RWPE1 (cell line): ENCODE measurements around the gene TINCR.

Experiments used
- CTCF ChIA-PET: fragments of 350-600 bp; sonication (Branson Sonifier 250); formaldehyde crosslinking; extraction: SDS; loops from one replicate; lab custom pipeline; 2021; lab: Yijun Ruan, JAX
- POLR2A ChIA-PET: fragments of 400-600 bp; formaldehyde crosslinking; extraction: SDS; loops from one replicate; lab custom pipeline; 2020; ENCODE audit warnings: antibody characterized with exemption; ENCODE audit not compliant: low non-redundant PET; lab: Yijun Ruan, JAX
- DNase-seq: peaks from one replicate; pipeline ENCODE4 v3.0.0; 2012; ENCODE audit warnings: low spot score
- H3K27ac ChIP-seq: fragments of 450-650 bp; 2 replicates; pipeline ENCODE4 v1.5.1; 2017
- TF ChIP-seq, protein P1 (sequence below): fragments of 450-650 bp; conservative IDR thresholded peaks from 2 replicates; pipeline ENCODE4 v1.5.1; 2017; ENCODE audit warnings: low read depth, mild to moderate bottlenecking

TINCR gene

DNA sequence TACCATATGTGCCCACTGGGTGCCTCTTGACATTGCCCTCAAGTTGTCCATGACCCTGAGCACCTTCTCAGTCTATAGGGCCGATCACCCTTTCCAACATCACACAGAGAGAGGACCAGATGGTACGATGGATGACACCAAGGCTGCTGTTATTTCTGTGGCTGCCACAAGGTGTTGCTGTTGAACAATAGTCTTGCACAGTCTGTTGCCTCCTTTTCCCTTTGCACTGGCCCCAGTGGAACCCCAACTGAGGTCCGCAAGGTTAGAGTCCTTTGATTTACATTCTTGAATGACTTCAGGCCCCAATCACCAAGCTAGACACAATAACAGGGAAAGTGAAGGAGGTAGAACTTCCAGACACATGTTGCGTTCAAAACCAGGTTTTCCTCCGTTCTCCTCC is 52.0 kb downstream of the TINCR start:
- TF ChIP-seq, protein P1, sequence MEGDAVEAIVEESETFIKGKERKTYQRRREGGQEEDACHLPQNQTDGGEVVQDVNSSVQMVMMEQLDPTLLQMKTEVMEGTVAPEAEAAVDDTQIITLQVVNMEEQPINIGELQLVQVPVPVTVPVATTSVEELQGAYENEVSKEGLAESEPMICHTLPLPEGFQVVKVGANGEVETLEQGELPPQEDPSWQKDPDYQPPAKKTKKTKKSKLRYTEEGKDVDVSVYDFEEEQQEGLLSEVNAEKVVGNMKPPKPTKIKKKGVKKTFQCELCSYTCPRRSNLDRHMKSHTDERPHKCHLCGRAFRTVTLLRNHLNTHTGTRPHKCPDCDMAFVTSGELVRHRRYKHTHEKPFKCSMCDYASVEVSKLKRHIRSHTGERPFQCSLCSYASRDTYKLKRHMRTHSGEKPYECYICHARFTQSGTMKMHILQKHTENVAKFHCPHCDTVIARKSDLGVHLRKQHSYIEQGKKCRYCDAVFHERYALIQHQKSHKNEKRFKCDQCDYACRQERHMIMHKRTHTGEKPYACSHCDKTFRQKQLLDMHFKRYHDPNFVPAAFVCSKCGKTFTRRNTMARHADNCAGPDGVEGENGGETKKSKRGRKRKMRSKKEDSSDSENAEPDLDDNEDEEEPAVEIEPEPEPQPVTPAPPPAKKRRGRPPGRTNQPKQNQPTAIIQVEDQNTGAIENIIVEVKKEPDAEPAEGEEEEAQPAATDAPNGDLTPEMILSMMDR, result no peak
- ChIA-PET CTCF (no interaction called here), POLR2A (no interaction called here)
- no peak for DNase-seq
- no peak overlapping the region for H3K27ac ChIP-seq

DNA sequence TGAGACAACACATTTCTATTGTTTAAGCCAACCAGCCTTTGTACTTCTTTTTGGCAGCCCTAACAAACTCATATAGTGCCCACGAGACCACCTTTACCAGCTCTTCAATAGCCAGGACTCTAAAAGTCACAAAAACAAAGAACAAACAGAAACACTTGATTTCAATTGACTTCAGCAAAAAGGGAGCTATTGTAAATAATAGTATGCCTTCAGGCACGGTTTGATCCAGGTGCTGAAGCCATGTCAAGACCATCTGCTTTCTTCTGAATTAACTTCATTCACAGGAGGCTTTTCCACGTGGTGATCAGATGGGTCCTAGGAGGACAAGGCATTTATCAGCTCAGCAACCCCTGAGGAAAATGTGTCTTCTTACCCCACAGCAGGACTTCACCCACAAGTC is 53.8 kb downstream of the TINCR start:
- ChIA-PET CTCF (interaction anchor here (0.7 kb wide), 1 partner anchor 10 kb away, joined by 3 read pairs; no protein-coding TSS in a partner anchor), POLR2A (no interaction called here)
- no peak for DNase-seq
- no peak overlapping the region for H3K27ac ChIP-seq
- TF ChIP-seq, protein P1, result no peak

DNA sequence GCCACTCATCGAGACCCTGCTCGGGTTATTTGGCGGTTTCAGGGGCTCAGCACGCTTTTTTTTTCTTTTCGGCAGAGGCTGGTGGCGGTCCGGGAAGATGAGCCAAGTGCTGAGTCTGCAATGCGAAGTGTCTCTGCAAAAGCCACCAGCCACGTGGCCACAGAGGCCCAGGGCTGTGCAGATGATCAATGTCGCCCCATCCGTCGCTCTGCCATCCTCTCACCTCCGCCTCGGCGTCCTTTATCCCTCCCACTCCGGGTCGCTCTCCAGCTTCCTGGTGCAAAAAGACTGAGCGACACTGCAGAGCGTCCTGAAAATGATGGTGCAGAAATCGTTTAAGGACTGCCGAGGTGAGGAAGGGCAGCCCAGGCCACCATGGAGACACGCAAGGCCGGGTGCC is 55.0 kb downstream of the TINCR start:
- POLR2A ChIA-PET, result no interaction called here
- CTCF ChIA-PET, result interaction anchor here (1.0 kb wide), 1 partner anchor 464 kb away, joined by 5 read pairs; no protein-coding TSS in a partner anchor
- TF ChIP-seq, protein P1, result no peak
- no peak overlapping the region for H3K27ac ChIP-seq
- DNase-seq, result no peak
